B cell (primary cell): ENCODE measurements around the gene TCF15. TPM values are rescaled to one million over a fixed set of nuclear protein-coding genes. Genes with fewer than 3 reads are reported as not detected.

Source experiments
- ATAC-seq: fragments of 200-7000 bp; cut with Tn5 transposase; one replicate; pipeline ENCODE4 v1.10.0; 2021; ENCODE audit warnings: low read depth, mild to moderate bottlenecking, moderate number of reproducible peaks, moderate library complexity
- CTCF ChIA-PET: fragments of 350-600 bp; sonication (Branson Sonifier 250); formaldehyde crosslinking; loops from one replicate; lab custom pipeline; 2021; ENCODE audit warnings: antibody characterized with exemption, inconsistent platforms; lab: Charles Lee
- POLR2A ChIA-PET: fragments of 350-600 bp; sonication (Branson Sonifier 250); formaldehyde crosslinking; loops from one replicate; lab custom pipeline; 2021; ENCODE audit warnings: antibody characterized with exemption; lab: Charles Lee
- DNase-seq: peaks from one replicate; pipeline ENCODE4 v3.0.0; 2013
- H2AFZ ChIP-seq: 2 replicates; pipeline ENCODE4 v1.6.1; 2012; ENCODE audit warnings: mild to moderate bottlenecking, low read depth, low read length; ENCODE audit not compliant: insufficient read depth, poor library complexity, severe bottlenecking
- H3K27ac ChIP-seq, 2 donors: 1 replicate in 1 of 2; 2 replicates in 1 of 2; pipeline ENCODE4 v1.5.1; 2012 to 2013; ENCODE audit warnings: low read length in 2 of 2, mild to moderate bottlenecking in 2 of 2, moderate library complexity in 1 of 2
- H3K27me3 ChIP-seq, 4 experiments: fragments of 200-600 bp in 1 of 4; sonication (generic) in 1 of 4; replicated peaks in 1 of 4; 1 replicate in 2 of 4; 2 replicates in 2 of 4; pipeline versions ENCODE4 v1.6.1 to v1.7.0; 2013 to 2016; ENCODE audit warnings: low read length in 3 of 4, mild to moderate bottlenecking in 2 of 4, mixed read lengths in 1 of 4, moderate library complexity in 1 of 4; ENCODE audit not compliant: insufficient read depth in 4 of 4, control insufficient read depth in 3 of 4; ENCODE audit errors: control extremely low read depth in 1 of 4
- H3K36me3 ChIP-seq, 2 experiments: replicated peaks in 1 of 2; 1 replicate in 1 of 2; 2 replicates in 1 of 2; pipeline versions ENCODE4 v1.6.1 to v1.7.1; 2013; ENCODE audit warnings: low read length in 1 of 2; ENCODE audit not compliant: insufficient read depth in 2 of 2, control insufficient read depth in 1 of 2; ENCODE audit errors: control extremely low read depth in 1 of 2, extremely low read depth in 1 of 2
- H3K4me1 ChIP-seq, 2 donors: fragments of 200-600 bp in 1 of 2; sonication (generic) in 1 of 2; 1 replicate in 1 of 2; 2 replicates in 1 of 2; pipeline versions ENCODE4 v1.5.1 to v1.6.1; 2013 to 2017; ENCODE audit warnings: low read length in 2 of 2; ENCODE audit not compliant: control insufficient read depth in 2 of 2, insufficient read depth in 2 of 2
- H3K4me2 ChIP-seq: replicated peaks from 2 replicates; pipeline ENCODE3; 2012; ENCODE audit warnings: mild to moderate bottlenecking, low read depth, low read length; ENCODE audit not compliant: poor library complexity, severe bottlenecking
- H3K4me3 ChIP-seq, 5 experiments: fragments of 200-600 bp in 1 of 5; sonication (generic) in 1 of 5; 1 replicate in 3 of 5; 2 replicates in 2 of 5; pipeline versions ENCODE4 v1.5.1 to v1.7.0; 2011 to 2016; ENCODE audit warnings: low read length in 4 of 5, mild to moderate bottlenecking in 4 of 5, low read depth in 2 of 5, control low read depth in 1 of 5, moderate library complexity in 1 of 5; ENCODE audit not compliant: insufficient read depth in 1 of 5; ENCODE audit errors: control extremely low read depth in 1 of 5, extremely low read depth in 1 of 5
- H3K79me2 ChIP-seq: fragments of 200-600 bp; sonication (generic); one replicate; pipeline ENCODE4 v1.6.0; 2016; ENCODE audit warnings: low read length; ENCODE audit not compliant: control insufficient read depth, insufficient read depth
- H3K9ac ChIP-seq: fragments of 200-600 bp; sonication (generic); 2 replicates; pipeline ENCODE4 v1.6.1; 2017; ENCODE audit warnings: mild to moderate bottlenecking, low read length, moderate library complexity
- H3K9me3 ChIP-seq, 3 donors: one replicate each; pipeline versions ENCODE4 v1.6.1 to v1.7.1; 2013; ENCODE audit warnings: low read length in 2 of 3; ENCODE audit not compliant: control insufficient read depth in 2 of 3, insufficient read depth in 1 of 3; ENCODE audit errors: control extremely low read depth in 1 of 3
- H4K20me1 ChIP-seq: 2 replicates; pipeline ENCODE4 v1.6.0; 2012; ENCODE audit warnings: mild to moderate bottlenecking, low read length; ENCODE audit not compliant: insufficient read depth, control insufficient read depth, poor library complexity, severe bottlenecking
- H3K27ac Mint-ChIP-seq: one replicate; pipeline ENCODE4 v1.8.0; 2021; ENCODE audit warnings: mixed read lengths
- H3K27me3 Mint-ChIP-seq: one replicate; pipeline ENCODE4 v1.8.0; 2021; ENCODE audit warnings: mixed read lengths
- H3K4me1 Mint-ChIP-seq: one replicate; pipeline ENCODE4 v1.8.0; 2021; ENCODE audit warnings: mixed read lengths
- H3K4me3 Mint-ChIP-seq: one replicate; pipeline ENCODE4 v1.8.0; 2021; ENCODE audit warnings: mixed read lengths
- H3K9me3 Mint-ChIP-seq: one replicate; pipeline ENCODE4 v1.8.0; 2022; ENCODE audit warnings: mixed read lengths; ENCODE audit not compliant: insufficient read depth
- CTCF ChIP-seq: fragments of 200-600 bp; IDR thresholded peaks from one replicate; pipeline ENCODE4 v1.8.0; 2022; ENCODE audit warnings: antibody characterized with exemption, mild to moderate bottlenecking
- EZH2 ChIP-seq: IDR thresholded peaks from 2 replicates; pipeline ENCODE4 v1.6.1; 2012; ENCODE audit warnings: borderline replicate concordance, low read depth, mild to moderate bottlenecking, moderate library complexity, low read length; ENCODE audit not compliant: insufficient read depth, poor library complexity, severe bottlenecking
- WGBS: methylation state at CpG from one replicate; pipeline ENCODE4 v1.1.5; 2013; ENCODE audit warnings: missing lambda C conversion rate; ENCODE audit not compliant: insufficient coverage; 5-methylcytosine and 5-hydroxymethylcytosine counted together
- intact Hi-C: fragments of 100-400 bp; cut with micrococcal nuclease; formaldehyde crosslinking; loops from one replicate; pipeline ENCODE4 v1.10.0; 2022
- polyA plus RNA-seq: library from polyadenylated mRNA; depleted of rRNA; stranded (reverse); fragments of >200 nt; gene quantifications from 2 replicates; pipeline ENCODE4 v1.2.3, GENCODE V29; 2012
- total RNA-seq, 2 donors: library from RNA; stranded (reverse); fragments of 120-200 nt in 1 of 2; gene quantifications; 1 replicate in 1 of 2; 2 replicates in 1 of 2; pipeline versions ENCODE4 v1.2.3 to v1.2.4, GENCODE V29; 2013 to 2022

Gene TCF15
- total and polyA plus RNA-seq, 2 donors (not counting 1 experiment from before 2014, with no cell fraction given), result not detected

DNA sequence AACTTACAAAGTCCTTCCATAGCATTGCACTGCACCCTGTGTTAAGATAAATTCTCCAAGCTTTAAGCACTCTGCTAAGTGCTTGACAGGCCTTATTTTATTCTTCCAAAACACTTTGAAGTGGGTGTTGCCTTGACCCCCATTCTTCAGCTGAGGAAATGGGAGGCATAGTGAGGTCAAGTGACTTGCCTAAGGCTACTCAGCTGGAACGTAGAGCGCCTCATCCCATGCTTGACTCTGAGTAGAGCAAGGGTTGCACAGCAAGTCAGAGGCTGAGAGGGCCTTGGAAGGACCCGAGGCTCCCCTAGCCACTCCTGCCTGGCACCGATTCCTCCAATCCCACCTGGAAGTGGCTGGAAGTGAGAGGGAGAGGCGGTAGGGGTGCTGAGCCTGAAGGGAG lies 46.9 kb downstream of the TCF15 start:
- 96% methylated on average over 3 of the region's 5 CpGs for whole genome bisulfite sequencing
- Histone ChIP-seq H3K4me2 (no peak overlapping the region), H3K36me3 (no peaks in the 10 kb centered on the region), H2AFZ (no peak overlapping the region), H3K9ac (no peak overlapping the region), H3K9me3 (no peaks in the 10 kb centered on the region), H3K27me3 (peaks cover 0 to 6% (median 1%) of the 10 kb centered on the region in 4 experiments), H3K27ac (no peak overlapping the region), H4K20me1 (no peaks in the 10 kb centered on the region), H3K79me2 (no peaks in the 10 kb centered on the region), H3K4me3 (no peak overlapping the region), H3K4me1 (peaks cover 0 to 2% of the 10 kb centered on the region in 2 donors)
- ChIA-PET POLR2A (no interaction called here), CTCF (interaction anchor here (1.0 to 2.3 kb wide), 4 partner anchors 82 to 394 kb away, joined by 3 to 13 read pairs (median 6); no protein-coding TSS in a partner anchor)
- Mint-ChIP-seq H3K27me3 (peaks cover 23% of the 10 kb centered on the region), H3K9me3 (no peaks in the 10 kb centered on the region), H3K4me1 (no peaks in the 10 kb centered on the region), H3K27ac (no peak overlapping the region), H3K4me3 (no peak overlapping the region)
- ATAC-seq, result no peak
- TF ChIP-seq EZH2 (no peak), CTCF (no peak)
- intact Hi-C loops, result no loop called here
- DNase-seq, result no peak

DNA sequence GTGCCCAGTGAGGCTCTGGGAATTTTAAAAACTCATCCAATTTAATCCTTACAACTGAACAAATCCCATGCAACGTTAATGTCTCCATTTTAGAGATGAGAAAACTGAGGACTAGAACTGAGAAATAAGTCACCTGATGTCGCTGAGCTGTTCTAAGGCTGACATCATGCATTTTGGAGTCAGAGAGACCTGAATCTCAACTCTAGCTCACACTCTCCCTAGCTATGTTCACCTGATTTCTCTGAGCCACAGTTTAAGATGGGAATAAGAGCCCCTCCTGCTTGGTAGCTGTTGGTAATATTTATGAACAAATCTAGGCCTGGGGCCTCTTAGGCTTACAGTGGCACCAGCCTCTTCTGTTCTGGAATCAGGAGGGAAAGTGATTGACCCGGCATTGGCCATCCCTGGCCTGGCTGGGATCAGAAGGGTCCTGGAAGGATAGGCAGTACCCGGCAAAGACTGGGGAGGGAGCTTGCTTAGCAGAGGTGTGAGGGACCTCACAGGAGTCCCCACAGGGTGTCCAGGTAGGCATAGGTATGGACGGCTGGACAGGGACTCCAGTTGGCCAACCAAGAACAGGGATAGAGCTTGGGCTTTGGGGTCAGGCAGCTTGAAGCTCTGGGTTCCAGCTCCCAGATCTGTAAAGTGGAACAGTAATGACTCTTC lies 47.7 kb downstream of the TCF15 start:
- TF ChIP-seq EZH2 (no peak), CTCF (no peak)
- ChIA-PET POLR2A (no interaction called here), CTCF (interaction anchor here (1.0 to 2.3 kb wide), 4 partner anchors 83 to 180 kb away, joined by 3 to 13 read pairs (median 8); no protein-coding TSS in a partner anchor)
- H3K27ac ChIP-seq, result no peak overlapping the region
- Mint-ChIP-seq H3K4me3 (no peak overlapping the region), H3K27ac (no peak overlapping the region), H3K4me1 (no peaks in the 10 kb centered on the region), H3K9me3 (no peaks in the 10 kb centered on the region), H3K27me3 (peaks cover 21% of the 10 kb centered on the region)
- intact Hi-C loops, result no loop called here
- WGBS, result 97% methylated on average over 3 of the region's 5 CpGs
- H3K9me3 ChIP-seq, result no peaks in the 10 kb centered on the region
- no peak overlapping the region for H3K4me2 ChIP-seq
- no peaks in the 10 kb centered on the region for H4K20me1 ChIP-seq
- H3K27me3 ChIP-seq, result peaks cover 0 to 4% (median 1%) of the 10 kb centered on the region in 4 experiments
- ATAC-seq (no peak), DNase-seq (no peak)
- H3K4me1 ChIP-seq, result peaks cover 0 to 2% of the 10 kb centered on the region in 2 donors
- H3K79me2 ChIP-seq, result no peaks in the 10 kb centered on the region
- no peak overlapping the region for H3K4me3 ChIP-seq
- H3K9ac ChIP-seq, result no peak overlapping the region
- H3K36me3 ChIP-seq, result no peaks in the 10 kb centered on the region
- H2AFZ ChIP-seq, result no peak overlapping the region
